ENCODE measurements around the gene MICALL2.
"Not testable (repeated sequence)": the region's sequence is repeated elsewhere in the genome, so short reads cannot be mapped to it uniquely, and the experiment has no call there.

MICALL2 gene

DNA sequence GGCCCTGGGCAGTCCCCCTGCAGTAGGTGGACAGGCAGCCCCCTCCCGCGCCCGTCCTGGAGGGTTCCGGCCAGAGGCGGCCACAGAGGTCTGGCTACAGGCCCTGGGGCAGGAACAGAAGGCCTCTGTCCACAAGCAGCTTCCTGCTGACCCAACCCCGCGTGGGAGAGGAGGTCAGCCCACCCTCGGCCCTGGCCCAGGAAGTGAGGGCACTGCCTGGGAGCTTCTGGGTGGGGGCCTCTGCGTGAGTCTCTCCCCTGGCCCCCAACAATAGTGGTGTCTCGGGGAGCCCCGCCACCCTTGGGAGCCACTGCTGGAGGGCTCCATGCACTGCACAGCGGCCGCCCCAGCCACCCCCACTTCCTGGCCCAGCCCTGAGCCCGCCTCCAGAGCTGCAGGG is 4.7 kb downstream of the MICALL2 start:
- no peaks in the 10 kb centered on the region for H3K36me3 ChIP-seq (ENCODE audit: insufficient read depth, low read length)
- H3K4me1 ChIP-seq (ENCODE audit: insufficient read depth, low read length) = peaks cover 9% of the 10 kb centered on the region; the same call in 1 of the 2 replicates
- H3K9ac ChIP-seq (ENCODE audit: low read depth, low read length) = no peak overlapping the region
- H3K9me3 ChIP-seq (ENCODE audit: control insufficient read depth, insufficient read depth, low read length) = no peaks in the 10 kb centered on the region

DNA sequence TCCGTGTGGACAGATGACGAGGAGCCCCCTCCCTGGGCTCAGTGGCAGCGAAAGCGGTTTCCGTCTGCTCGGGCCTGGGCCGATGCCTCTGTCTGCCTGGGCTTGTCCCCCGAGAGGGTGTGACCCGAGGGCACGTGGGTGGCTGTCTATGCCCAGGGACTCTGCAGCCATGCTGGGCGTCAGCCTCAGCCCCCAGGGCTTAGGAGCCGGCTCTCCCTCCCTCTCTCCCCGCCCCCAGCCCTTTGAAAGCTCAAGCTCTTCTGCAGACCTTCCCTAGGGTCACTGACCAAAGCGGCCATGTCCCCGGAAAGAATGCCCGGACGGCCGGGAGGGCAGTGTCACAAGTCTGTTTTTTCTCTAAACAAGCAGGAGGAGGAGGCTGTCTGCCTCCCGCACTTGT is 7.1 kb downstream of the MICALL2 start:
- Histone ChIP-seq H3K36me3 (ENCODE audit: insufficient read depth, low read length) (no peaks in the 10 kb centered on the region), H3K9ac (ENCODE audit: low read depth, low read length) (no peak overlapping the region), H3K4me1 (ENCODE audit: insufficient read depth, low read length) (peaks cover 9% of the 10 kb centered on the region; the same call in 1 of the 2 replicates), H3K9me3 (ENCODE audit: control insufficient read depth, insufficient read depth, low read length) (no peaks in the 10 kb centered on the region)

DNA sequence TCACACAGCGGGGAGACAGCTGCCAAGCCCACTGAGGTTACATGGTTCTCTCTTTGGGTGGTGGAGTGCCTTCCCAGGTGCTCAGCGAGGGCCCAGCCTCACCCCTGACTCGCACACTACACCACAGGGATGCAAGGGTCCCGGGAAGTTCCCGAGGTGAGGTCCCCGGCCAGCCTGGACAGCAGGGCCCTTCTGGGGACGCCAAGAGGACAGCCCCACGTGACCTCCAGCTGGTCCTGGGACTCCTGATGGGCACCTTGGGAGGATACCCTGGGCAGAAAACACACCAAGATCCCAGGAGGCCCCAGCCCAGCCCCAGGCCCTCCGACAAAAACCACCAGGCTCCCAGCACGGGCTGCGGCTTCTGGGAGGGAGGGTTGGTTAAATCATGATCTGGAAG is 8.3 kb downstream of the MICALL2 start:
- Histone ChIP-seq H3K9ac (ENCODE audit: low read depth, low read length) (no peak overlapping the region), H3K4me1 (ENCODE audit: insufficient read depth, low read length) (peaks cover 4% of the 10 kb centered on the region; the same call in 1 of the 2 replicates), H3K36me3 (ENCODE audit: insufficient read depth, low read length) (no peaks in the 10 kb centered on the region), H3K9me3 (ENCODE audit: control insufficient read depth, insufficient read depth, low read length) (no peaks in the 10 kb centered on the region)

DNA sequence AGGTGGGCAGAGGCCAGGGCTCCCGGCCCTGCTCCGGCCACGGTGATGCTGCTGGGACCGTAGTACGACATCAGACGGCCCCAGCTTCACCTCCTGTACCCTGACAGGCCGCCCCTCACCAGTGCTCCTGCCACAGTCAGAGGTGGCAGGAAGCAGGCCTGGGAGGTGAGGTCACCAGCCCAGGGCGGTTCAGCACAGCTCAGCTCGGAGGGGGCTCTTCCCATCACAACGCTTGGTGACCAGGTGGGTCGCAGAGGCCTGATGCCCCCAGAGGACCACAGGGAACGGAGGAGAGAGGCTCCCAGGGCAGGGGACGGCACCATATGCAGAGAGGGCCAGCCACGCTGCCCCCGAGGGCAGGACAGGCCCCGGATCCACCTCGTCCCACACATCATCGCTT is 8.8 kb downstream of the MICALL2 start:
- no peak overlapping the region for H3K9ac ChIP-seq (ENCODE audit: low read depth, low read length)
- H3K36me3 ChIP-seq (ENCODE audit: insufficient read depth, low read length) = no peaks in the 10 kb centered on the region
- H3K4me1 ChIP-seq (ENCODE audit: insufficient read depth, low read length) = peaks cover 4% of the 10 kb centered on the region; the same call in 1 of the 2 replicates
- no peaks in the 10 kb centered on the region for H3K9me3 ChIP-seq (ENCODE audit: control insufficient read depth, insufficient read depth, low read length)

DNA sequence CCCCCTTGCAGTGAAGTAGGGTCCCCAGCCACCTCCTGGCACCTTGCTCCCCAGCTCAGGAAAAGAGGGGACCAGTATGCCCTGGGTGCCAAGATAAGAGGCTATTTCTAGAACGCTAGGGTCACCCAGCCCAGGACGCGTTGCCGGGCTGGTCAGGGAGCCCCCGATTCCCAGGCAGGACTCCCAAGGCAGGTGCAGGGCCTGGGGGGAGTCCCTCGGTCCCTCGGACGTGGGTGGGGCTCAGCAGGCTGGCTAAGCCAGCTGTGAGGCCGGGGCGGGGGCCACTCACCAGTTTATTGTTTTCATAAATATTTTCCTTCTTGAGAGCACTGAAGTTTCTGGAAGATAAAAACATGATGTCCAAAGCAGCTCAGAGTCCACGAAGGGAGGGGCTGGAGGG is 9.3 kb downstream of the MICALL2 start:
- H3K9me3 ChIP-seq (ENCODE audit: control insufficient read depth, insufficient read depth, low read length) = no peaks in the 10 kb centered on the region
- H3K36me3 ChIP-seq (ENCODE audit: insufficient read depth, low read length) = no peaks in the 10 kb centered on the region; the same call in 1 of the 2 replicates
- H3K4me1 ChIP-seq (ENCODE audit: insufficient read depth, low read length) = peaks cover 3% of the 10 kb centered on the region; the same call in 1 of the 2 replicates
- no peak overlapping the region for H3K9ac ChIP-seq (ENCODE audit: low read depth, low read length)

DNA sequence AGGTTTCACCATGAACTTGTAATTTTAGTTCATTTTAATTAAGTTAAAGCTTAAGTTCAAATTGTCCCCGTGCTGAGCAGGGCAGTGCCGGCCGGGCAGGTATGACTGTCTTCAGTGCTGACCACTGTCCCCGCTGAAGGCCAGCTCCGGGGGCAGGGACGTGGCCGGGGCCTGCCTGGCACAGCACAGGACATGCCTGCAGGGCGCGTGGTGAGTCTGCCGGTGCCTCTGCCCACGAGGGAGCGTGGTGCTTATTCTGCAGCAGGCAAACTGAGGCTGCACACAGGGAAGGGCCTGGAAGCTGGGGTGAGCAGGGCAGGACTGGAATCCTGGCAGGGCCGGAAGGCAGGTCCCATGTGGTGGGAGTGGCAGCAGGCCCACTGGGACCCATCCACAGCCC is 9.8 kb downstream of the MICALL2 start:
- Histone ChIP-seq H3K36me3 (ENCODE audit: insufficient read depth, low read length) (no peaks in the 10 kb centered on the region; the same call in 1 of the 2 replicates), H3K9me3 (ENCODE audit: control insufficient read depth, insufficient read depth, low read length) (no peaks in the 10 kb centered on the region), H3K4me1 (ENCODE audit: insufficient read depth, low read length) (no peaks in the 10 kb centered on the region; the same call in 1 of the 2 replicates), H3K9ac (ENCODE audit: low read depth, low read length) (no peak overlapping the region)

DNA sequence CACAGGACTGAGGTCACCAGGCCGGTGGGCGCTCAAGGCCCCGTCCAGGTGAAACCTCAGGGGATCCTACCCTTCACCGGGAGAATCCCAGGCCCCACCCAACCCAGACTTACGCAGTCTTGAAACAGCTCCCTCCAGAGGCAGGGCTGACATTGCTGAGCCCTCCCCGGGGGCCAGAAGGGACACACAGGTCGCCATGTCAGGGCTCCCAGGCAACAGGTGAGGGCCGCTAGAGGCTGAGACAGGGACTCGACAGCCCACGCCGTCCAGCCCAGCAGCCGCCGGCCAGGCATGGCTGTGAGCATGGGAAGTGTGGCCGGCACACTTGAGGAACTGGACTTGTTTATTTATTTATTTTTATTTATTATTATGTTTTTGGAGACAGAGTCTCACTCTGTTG is 10.3 kb downstream of the MICALL2 start:
- Histone ChIP-seq H3K9me3 (ENCODE audit: control insufficient read depth, insufficient read depth, low read length) (no peaks in the 10 kb centered on the region), H3K4me1 (ENCODE audit: insufficient read depth, low read length) (no peaks in the 10 kb centered on the region), H3K36me3 (ENCODE audit: insufficient read depth, low read length) (no peaks in the 10 kb centered on the region; the same call in 1 of the 2 replicates), H3K9ac (ENCODE audit: low read depth, low read length) (no peak overlapping the region)

DNA sequence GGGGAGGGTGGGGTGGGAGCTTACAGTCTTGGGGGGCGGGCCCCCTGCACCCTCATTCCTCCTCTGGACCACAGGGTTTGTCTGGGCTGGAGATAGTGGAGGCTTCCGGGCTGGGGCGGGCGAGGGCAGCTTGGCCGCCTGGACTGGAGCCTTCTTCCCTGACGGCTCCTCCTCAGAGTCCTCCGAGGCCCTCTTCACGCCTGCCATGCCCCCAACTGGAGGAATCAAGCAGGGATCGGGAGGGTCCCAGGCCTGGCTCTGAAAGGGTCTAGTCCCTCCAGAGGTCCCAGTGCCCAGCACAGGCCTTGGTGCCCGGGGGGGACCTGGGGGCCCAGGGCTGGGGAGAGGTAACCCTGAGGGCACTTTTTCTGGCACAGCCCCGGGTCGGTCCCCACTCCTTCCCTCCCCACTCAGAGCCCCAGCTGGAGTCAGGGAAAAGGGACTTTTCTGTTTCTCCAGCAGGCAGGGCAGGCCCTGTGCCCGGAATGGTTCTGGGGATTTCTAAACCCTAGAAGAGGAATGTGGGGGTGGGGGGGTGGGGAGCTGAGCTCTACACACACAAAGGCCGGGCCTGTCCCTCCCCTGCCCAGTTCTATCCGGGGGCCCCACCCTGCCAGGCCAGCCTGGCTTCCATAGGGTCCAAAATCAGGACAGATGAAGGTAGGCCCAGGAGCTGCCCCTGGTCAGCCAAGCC is 11.6 kb downstream of the MICALL2 start:
- Histone ChIP-seq H3K9ac (ENCODE audit: low read depth, low read length) (no peak overlapping the region), H3K4me1 (ENCODE audit: insufficient read depth, low read length) (no peaks in the 10 kb centered on the region), H3K36me3 (ENCODE audit: insufficient read depth, low read length) (no peaks in the 10 kb centered on the region; the same call in 1 of the 2 replicates), H3K9me3 (ENCODE audit: control insufficient read depth, insufficient read depth, low read length) (no peaks in the 10 kb centered on the region)

DNA sequence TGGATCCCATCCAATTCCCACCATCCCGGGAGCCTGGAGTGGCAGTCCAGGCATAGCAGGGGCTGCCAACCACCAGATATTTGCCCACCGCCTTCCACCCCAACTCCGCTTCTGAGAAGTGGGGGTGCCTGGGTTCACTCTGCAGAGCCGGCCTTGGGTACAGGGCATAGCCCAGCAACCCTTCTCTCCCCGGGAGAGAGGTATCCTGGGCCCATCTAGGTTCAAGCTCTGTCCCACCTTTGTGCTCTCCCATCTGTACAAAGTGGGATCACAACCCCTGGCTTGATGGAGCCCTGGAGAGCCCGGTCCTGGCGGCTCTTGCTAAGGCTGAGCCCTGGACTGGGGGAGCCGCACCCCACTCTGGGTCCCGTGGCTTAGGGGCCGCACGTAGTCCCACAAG is 12.2 kb downstream of the MICALL2 start:
- Histone ChIP-seq H3K36me3 (ENCODE audit: insufficient read depth, low read length) (no peaks in the 10 kb centered on the region; the same call in 1 of the 2 replicates), H3K9me3 (ENCODE audit: control insufficient read depth, insufficient read depth, low read length) (no peaks in the 10 kb centered on the region), H3K4me1 (ENCODE audit: insufficient read depth, low read length) (no peaks in the 10 kb centered on the region)

DNA sequence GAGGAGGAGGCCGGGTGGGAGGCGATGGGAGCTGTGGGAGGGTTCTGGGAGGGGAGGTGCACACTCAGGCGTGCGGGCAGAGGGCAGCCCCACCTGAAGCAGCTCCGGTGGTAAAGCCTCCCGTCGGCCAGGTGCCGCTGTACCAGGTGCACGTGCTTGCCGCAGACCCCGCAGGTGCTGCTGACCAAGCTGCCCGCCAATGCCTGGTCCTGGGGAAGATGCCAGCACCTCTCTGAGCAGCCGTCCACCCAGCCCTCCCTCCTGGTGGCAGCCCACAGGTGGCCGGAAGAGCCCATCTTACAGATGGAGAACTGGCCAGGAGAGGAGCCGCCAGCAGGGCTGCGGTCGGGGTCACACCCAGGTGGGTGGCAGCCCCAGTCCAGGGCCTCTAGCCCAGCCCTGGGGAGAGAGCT is 12.6 kb downstream of the MICALL2 start:
- no peaks in the 10 kb centered on the region; the same call in 1 of the 2 replicates for H3K36me3 ChIP-seq (ENCODE audit: insufficient read depth, low read length)
- no peaks in the 10 kb centered on the region for H3K9me3 ChIP-seq (ENCODE audit: control insufficient read depth, insufficient read depth, low read length)
- H3K4me1 ChIP-seq (ENCODE audit: insufficient read depth, low read length) = no peaks in the 10 kb centered on the region

More for the DNA sequence above, 12.2 kb downstream of the MICALL2 start:
- H3K9ac ChIP-seq (ENCODE audit: low read depth, low read length) = no peak overlapping the region

DNA sequence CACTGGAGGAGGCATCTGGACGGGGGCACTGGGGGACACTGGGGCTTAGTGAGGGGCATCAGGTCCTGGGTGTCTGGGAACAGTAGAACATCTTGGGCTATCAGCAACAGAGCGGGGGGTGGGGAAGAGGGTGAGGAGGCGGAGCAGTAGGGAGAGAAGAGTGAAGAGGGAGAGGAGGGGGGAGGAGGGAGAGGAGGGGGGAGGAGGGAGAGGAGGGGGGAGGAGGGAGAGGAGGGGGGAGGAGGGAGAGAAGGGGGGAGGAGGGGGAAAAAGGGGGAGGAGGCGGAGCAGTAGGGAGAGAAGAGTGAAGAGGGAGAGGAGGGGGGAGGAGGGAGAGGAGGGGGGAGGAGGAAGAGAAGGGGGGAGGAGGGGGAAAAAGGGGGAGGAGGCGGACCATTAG is 13.2 kb downstream of the MICALL2 start:
- not testable (repeated sequence) for H3K4me1 ChIP-seq (ENCODE audit: insufficient read depth, low read length); H3K36me3 ChIP-seq (ENCODE audit: insufficient read depth, low read length); H3K9me3 ChIP-seq (ENCODE audit: control insufficient read depth, insufficient read depth, low read length); H3K9ac ChIP-seq (ENCODE audit: low read depth, low read length)

More for the DNA sequence above, 12.6 kb downstream of the MICALL2 start:
- no peak overlapping the region for H3K9ac ChIP-seq (ENCODE audit: low read depth, low read length)

DNA sequence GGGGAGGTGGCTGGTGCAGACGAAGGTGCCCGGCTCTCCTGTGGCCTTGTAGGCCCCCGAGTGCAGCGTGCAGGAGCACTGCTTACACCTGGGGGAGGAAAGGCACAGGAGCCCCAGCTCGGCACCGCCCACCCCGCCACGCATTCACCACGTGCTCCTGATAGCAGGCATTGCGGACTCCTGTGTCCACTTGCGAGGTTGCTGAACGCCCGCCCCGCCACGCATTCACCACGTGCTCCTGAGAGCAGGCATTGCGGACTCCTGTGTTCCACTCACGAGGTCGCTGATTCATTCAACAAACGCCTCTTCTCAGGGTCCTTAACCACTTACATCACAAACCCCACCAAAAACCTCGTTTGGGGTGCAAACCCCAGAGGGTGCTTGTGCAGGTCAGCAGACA is 13.9 kb downstream of the MICALL2 start:
- Histone ChIP-seq H3K4me1 (ENCODE audit: insufficient read depth, low read length) (no peaks in the 10 kb centered on the region), H3K9me3 (ENCODE audit: control insufficient read depth, insufficient read depth, low read length) (no peaks in the 10 kb centered on the region), H3K9ac (ENCODE audit: low read depth, low read length) (no peak overlapping the region), H3K36me3 (ENCODE audit: insufficient read depth, low read length) (no peaks in the 10 kb centered on the region; the same call in 1 of the 2 replicates)

DNA sequence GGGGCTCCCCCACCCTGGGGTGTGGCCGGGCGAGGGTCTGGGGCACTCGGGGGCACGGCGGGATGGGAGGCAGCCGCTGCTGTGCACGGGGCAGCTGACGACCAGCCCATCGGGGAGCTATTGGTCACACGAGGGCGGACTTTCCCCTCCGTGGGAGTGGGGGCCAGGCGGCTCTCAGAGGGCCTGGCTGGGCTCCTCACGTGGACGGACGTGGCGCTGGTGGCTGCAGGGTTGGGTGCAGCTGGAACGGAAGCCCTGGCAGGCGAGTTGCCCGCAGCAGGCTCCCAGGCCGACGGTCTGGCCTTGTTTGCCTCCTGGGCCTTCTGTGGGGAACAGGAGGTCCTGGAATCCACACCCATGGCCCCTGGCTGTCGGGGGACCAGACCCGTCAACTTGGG is 14.3 kb downstream of the MICALL2 start:
- no peak overlapping the region for H3K9ac ChIP-seq (ENCODE audit: low read depth, low read length)
- H3K9me3 ChIP-seq (ENCODE audit: control insufficient read depth, insufficient read depth, low read length) = no peaks in the 10 kb centered on the region
- H3K4me1 ChIP-seq (ENCODE audit: insufficient read depth, low read length) = no peaks in the 10 kb centered on the region
- H3K36me3 ChIP-seq (ENCODE audit: insufficient read depth, low read length) = no peaks in the 10 kb centered on the region; the same call in 1 of the 2 replicates

DNA sequence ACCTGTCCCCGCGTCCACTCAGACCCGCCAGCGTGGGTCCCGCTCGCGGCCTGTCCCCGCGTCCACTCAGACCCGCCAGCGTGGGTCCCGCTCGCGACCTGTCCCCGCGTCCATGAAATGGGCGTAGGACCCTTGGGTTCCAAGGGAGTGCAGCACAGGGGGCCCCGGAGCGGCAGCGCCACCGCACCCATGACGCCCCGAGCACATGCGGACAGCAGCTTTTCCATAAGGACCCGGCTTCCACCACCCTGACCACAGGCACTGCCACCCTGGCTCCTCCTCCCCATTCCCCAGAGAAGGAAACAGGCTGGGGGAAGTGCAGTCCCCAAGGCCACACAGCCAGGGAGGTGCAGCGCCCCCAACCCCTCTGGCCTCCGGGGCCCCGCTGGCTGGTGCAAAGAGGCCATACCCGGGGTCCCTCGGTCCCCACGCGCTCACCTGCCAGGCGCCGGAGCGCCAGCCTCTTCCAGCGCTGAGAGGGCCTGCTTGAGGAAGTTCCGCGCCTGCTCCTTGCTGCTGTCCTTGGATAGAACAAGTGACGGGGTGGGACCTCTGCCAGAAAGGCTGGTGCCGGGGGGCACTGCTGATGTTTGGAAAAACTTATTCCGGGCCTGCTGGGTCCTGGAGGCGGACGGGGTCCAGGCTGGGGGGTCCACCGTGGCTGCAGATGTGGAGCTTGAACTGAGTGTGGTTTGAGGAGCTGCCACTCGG is 14.9 kb downstream of the MICALL2 start:
- Histone ChIP-seq H3K9ac (ENCODE audit: low read depth, low read length) (no peak overlapping the region), H3K9me3 (ENCODE audit: control insufficient read depth, insufficient read depth, low read length) (no peaks in the 10 kb centered on the region), H3K36me3 (ENCODE audit: insufficient read depth, low read length) (no peaks in the 10 kb centered on the region; the same call in 1 of the 2 replicates), H3K4me1 (ENCODE audit: insufficient read depth, low read length) (no peaks in the 10 kb centered on the region)
